ENCODE data around the gene MINDY1.

The MINDY1 gene
- 2.3 to 14.2 (median 5.6) reads per million in 4 experiments for total RNA-seq

- DNase-seq = peak; percentile 24
Measured at GRCh38 chr1:151006327-151007052, at the start of gene MINDY1. Gene MINDY1 (minus strand): TSS chr1:151006902. CDS start chr1:151002617, 4,285 bp downstream.

DNA sequence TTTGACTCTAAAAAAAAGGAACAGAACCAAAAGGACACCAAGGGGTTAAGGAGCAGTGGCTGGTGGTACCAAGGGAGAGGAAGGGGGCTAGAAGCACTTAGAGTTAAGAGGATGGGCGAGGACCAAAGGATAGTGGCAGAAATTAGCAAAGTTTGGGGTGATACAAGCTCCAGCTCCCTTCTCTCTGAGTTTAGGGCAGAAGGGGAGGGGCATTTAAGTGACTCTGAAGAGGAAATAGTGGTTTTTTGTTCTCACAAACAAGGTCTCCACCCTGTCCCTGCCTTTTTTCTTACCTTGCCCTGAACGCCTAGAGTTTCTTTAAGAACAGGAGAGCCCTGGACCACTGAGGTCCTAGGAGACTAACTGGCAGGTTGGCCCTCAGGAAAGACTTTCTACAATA, 49.4 kb upstream of the MINDY1 start:
- no peak for DNase-seq

GRCh38 chr1:151055581-151055980, 48.9 kb upstream of the MINDY1 start:
- no peak for DNase-seq

DNA sequence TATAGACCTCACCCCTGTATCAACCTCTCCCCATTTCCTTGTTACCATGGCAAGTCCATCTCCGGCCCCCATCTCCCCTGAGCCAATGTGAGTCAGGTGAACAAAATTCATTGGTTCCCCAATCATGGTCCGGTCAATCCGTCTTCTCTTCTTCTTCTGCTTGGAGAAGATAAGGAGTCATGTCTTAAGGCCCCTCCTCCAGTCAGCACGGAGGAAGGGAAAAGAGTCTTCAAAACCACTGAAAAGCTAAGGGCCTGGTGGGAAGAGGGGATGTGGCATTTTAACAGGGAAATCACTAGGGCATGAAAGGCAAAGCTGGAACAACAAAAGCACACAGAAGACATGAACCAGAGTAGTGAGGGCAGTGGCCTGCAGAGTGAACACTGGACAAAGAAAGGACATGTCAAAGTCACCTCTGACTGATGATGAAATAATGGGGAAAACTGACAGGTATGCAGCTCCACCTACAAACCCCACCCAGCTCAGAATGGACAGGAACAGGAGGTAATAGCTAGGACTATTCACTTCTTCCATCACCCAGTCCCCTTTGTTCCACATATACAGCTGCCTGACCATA, 48.4 kb upstream of the MINDY1 start:
- DNase-seq = no peak

DNA sequence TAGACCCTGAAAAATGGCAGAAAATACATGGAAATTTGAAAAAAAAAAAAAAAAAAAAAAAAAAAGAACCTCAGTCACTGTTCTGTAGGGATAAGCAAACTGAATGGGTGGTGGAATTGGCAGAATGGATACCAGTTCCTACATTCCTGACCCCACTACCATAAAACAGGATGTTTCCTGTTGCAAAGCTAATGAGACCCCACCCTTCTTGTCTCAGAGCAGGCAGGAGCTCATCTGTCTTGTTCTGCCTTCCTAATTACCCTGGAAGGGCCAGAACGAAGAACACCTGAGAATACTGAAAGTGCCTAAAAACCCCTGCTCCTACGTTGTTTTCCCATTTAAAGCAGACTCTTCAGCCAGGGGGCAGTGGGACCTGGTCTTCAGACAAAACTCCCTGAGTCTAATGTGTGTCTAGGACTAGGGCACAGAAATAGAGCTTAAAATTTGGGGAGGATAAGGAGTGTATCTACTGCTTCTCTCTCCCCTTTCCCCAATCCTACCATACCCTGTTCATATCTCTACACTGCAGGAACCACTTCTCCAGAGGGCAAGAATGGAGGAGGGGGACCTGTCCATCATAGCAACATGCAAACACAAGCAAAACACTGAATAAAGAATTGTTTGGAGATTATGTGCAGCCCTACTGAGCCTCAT, 44.8 kb upstream of the MINDY1 start:
- no peak for DNase-seq

- DNase-seq = no peak
Measured at GRCh38 chr1:151050051-151050688, 43.5 kb upstream of the MINDY1 start.

DNA sequence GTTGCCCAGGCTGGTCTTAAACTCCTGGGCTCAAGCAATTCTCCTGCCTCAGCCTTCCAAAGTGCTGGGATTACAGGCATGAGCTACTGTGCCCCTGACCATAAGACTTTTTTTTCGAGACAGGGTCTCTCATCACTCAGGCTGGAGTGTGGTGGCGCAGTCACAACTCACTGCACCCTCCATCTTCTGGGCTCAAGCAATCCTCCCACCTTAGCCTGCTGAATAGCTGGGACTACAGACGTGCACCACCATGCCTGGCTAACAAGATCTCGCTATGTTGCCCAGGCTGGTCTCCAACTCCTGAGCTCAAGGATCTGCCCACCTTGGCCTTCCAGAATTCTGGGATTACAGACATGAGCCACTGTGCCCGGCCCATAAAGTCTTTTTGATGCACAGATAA, 42.8 kb upstream of the MINDY1 start:
- DNase-seq = no peak

- no peak for DNase-seq
Measured at GRCh38 chr1:151048645-151049032, 41.9 kb upstream of the MINDY1 start.

DNA sequence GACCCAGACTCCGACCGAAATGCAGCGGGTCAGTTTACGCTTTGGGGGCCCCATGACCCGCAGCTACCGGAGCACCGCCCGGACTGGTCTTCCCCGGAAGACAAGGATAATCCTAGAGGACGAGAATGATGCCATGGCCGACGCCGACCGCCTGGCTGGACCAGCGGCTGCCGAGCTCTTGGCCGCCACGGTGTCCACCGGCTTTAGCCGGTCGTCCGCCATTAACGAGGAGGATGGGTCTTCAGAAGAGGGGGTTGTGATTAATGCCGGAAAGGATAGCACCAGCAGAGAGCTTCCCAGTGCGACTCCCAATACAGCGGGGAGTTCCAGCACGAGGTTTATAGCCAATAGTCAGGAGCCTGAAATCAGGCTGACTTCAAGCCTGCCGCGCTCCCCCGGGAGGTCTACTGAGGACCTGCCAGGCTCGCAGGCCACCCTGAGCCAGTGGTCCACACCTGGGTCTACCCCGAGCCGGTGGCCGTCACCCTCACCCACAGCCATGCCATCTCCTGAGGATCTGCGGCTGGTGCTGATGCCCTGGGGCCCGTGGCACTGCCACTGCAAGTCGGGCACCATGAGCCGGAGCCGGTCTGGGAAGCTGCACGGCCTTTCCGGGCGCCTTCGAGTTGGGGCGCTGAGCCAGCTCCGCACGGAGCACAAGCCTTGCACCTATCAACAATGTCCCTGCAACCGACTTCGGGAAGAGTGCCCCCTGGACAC, 41.4 kb upstream of the MINDY1 start:
- peak; percentile 22 for DNase-seq

- peak; percentile 57 for DNase-seq
Measured at GRCh38 chr1:151047591-151047924, 40.9 kb upstream of the MINDY1 start, which contains the start of gene C1orf56. Gene C1orf56 (plus strand): TSS chr1:151047751. CDS start chr1:151047848, 97 bp downstream.

DNA sequence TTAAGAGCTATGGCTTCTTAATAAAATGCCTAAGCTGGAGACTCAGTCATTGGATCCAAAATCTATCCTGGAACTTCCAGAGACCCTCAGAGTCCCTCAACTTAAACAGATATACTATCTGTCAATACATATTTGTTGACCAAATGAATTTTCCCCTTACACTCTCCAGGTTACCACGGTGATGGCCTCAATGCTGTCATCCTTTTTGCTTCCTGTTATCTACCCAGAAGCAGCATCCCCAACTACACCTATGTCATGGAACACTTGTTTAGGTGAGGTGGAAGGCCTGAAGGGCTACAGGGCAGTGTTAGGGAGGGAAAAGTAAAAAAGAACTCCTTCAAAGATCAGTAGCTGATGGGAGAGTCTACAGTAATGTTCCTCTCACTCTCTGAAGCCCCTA, 36.5 kb upstream of the MINDY1 start:
- no peak for DNase-seq

- no peak for DNase-seq
Measured at GRCh38 chr1:151039521-151039920, 32.8 kb upstream of the MINDY1 start.

- no peak for DNase-seq
Measured at GRCh38 chr1:151037032-151037431, 30.3 kb upstream of the MINDY1 start.

DNA sequence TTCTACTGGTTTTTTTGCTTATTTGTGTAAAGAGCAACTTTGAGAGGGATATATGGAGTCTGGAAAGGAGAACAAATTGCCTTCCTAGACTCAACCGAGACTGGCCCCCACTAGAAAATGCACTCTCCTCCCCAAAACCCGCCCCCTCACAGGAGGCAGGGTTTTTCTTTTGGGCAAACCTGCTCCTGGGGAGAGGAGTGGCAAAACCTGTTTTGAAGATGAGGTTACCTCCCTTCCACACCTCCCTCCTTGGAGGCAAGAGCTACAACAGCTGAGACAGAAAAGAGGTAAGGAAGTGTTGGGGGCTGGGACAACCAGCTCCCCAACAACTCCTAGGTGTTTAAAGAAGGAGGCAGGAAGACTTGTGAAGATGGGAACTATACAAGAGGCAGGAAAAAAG, 29.7 kb upstream of the MINDY1 start, which contains the start of gene BNIPL:
Gene BNIPL, plus strand, starts transcription at position 231 of the 400 bp plus-strand sequence. Its CDS starts 140 bp downstream, at position 371.
- DNase-seq = no peak

DNA sequence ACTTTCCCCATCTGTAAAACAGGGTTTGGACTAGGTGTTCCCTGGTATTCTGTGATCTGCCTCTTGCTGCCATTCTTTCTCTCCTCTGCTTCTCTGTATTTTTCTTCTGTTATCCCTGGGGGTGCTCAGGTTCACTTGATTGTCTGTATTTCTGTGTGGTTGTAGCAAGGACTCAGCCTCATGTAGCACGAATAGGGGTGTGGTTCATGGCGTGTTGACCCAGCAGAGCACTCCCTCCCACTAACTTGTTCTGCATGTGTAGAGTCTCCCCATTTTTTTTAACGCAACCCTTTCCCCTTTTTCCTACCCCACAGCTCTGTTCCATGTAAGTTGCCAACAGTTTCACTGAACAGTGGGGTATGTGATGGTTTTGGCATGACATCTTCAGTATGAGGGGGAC, 28.5 kb upstream of the MINDY1 start:
- DNase-seq = no peak

DNA sequence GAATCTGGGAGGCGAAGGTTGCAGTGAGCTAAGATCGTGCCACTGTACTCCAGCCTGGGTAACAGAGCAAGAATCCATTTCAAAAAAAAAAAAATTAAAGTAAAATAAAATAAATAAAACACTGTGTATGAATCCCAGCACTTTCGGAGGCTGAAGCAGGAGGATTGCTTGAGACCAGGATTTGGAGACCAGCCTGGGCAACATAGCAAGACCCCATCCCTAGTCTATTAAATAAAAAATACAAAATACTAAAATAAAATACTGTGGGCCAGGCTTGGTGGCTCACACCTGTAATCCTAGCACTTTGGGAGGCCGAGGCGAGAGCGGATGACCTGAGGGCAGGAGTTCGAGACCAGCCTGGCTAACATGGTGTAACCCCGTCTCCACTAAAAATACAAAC, 25.5 kb upstream of the MINDY1 start:
- no peak for DNase-seq

DNA sequence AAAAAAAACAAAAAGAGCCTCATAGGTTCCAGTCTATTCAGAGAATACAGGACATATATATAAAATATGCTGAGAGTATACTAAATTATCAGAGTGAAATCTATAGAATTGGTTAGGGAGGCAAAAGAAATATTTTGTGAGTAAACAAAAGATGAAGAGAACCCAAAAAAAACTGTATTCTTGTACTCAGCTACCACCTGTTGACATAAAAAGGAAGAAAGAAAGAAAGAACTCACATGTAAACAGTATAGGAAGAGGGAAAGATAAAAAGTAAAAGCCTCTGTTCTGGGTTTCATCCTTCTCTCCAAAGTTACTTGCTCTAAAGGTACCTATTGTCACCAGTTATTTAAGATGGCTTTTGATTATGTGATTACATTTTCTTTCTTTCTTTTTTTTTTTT, 19.8 kb upstream of the MINDY1 start:
- DNase-seq = no peak

DNA sequence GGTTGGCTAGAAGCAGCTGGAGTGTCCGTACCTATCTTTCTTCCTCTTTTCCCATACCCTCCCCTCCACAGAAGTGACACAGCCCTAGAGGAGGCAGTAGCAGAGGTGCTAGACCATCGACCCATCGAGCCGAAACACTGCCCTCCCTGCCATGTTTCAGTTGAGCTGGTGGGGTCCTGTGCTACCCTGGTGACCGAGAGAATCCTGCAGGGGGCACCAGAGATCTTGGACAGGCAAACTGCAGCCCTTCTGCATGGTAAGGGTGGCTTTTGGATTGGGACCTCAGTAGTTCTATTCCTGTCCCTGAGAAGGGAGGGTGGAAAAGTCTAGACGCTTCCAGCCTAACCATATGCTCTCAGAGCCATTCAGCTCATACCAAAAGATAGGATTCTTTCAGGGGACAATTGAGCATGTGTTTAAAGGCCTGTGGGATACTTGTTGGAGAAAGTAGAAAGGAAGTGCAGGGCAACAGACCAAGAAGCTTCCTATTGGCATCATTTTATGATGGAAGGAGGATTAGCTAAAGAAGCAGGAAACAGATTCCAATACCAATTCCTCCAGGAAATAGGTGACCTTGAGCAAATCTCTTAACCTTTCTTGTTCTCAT, 17.9 kb upstream of the MINDY1 start:
- DNase-seq = peak; percentile 75

- no peak for DNase-seq
Measured at GRCh38 chr1:151013518-151013917, 6.8 kb upstream of the MINDY1 start.

DNA sequence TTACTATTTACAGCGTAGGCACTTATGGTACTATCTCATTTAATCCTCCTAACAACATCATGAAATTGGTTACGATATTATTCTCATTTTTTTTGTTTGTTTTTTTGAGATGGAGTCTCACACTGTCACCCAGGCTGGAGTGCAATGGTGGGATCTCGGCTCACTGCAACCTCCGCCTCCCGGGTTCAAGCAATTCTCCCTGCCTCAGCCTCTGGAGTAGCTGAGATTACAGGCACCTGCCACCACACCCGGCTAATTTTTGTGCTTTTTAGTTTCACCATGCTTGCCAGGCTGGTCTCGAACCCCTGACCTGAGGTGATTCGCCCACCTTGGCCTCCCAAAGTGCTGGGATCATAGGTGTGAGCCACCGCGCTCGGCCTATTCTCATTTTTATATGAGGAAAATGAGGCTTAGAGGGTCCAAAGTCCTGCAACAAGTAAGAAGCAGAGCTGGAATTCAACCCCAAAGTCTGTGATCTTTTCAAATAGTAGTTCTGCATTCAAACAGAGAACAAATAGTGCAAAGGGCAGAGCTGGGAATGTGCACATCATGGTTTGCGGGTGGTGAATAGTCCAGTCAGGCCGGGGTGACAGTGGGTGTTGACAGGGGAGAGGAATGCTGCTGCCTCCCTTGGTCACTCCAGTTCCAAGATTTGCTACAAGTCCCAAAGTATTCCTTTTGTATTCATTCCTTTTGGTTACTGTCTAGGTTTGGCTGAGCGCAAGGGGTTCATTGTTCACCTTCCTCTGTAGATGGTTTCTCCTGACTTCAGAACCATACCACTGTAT, 6.2 kb upstream of the MINDY1 start:
- no peak for DNase-seq

DNA sequence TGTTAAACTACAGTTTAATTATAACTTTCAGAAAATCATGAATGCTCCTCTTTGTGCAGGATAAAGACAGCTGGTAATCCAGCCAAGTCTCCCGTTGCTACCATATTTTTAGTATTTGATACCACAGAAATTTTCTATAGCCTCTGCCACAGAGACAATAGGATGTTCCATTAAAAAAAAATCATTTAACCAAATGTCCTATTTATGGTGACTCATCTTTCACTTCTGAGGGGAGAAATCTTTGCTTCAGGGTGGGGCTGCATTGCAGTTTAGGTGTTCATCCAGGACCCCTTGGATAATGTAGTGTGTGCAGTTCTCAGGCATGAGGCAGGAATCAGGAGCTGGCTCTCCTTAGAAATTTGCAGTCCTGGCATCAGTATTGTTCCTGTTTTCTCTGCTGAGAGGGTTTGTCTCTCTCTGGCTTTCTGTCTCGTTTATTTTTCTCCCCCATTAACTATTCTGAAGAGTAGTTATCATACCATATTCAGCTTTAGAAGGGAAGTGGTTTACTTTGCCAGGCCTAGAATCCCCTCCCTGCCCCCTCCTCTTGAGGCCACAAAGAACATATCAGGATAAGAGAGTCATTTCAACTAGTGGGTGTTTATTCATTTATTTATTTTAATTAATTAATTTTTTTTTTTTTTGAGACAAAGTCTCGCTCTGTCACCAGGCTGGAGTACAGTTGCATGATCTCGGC, 4.6 kb upstream of the MINDY1 start:
- no peak for DNase-seq

Data from effector CD8-positive, alpha-beta T cell (primary cell).